Activated CD4-positive, alpha-beta T cell treated with anti-CD3 and anti-CD28 coated beads, Interleukin-2, amount 50 U/mL, for 48 hours (primary cell): Measurements from ENCODE around the gene CEP131.
"Not testable (repeated sequence)": the region's sequence is repeated elsewhere in the genome, so short reads cannot be mapped to it uniquely, and the experiment has no call there.

Experiments
- DNase-seq, 2 experiments: peaks; one replicate each; pipeline ENCODE4 v3.0.0-alpha.2; 2020

The CEP131 gene

GRCh38 chr17:81238490-81238814 is 15.7 kb upstream of the CEP131 start:
- DNase-seq = no peak

- DNase-seq = no peak
These were observed 15.1 kb upstream of the CEP131 start for GRCh38 chr17:81237591-81238489.

- DNase-seq = no peak
These were observed 14.0 kb upstream of the CEP131 start for GRCh38 chr17:81236784-81237183.

- DNase-seq = no peak
These were observed 13.3 kb upstream of the CEP131 start for GRCh38 chr17:81235822-81236740.

- DNase-seq = no peak
These were observed 12.4 kb upstream of the CEP131 start for GRCh38 chr17:81234940-81235821.

- DNase-seq = no peak
These were observed 11.7 kb upstream of the CEP131 start for GRCh38 chr17:81234506-81234855.

GRCh38 chr17:81233811-81234505 is 11.2 kb upstream of the CEP131 start:
- no peak for DNase-seq

GRCh38 chr17:81233316-81233715 is 10.6 kb upstream of the CEP131 start:
- DNase-seq = no peak

GRCh38 chr17:81232616-81233241 is 10.0 kb upstream of the CEP131 start:
- no peak for DNase-seq

GRCh38 chr17:81231766-81232581 is 9.2 kb upstream of the CEP131 start:
- no peak for DNase-seq

- no peak for DNase-seq
These were observed 8.4 kb upstream of the CEP131 start for GRCh38 chr17:81231121-81231645.

GRCh38 chr17:81230043-81230820 is 7.5 kb upstream of the CEP131 start:
- DNase-seq = peak in 1 of 2 experiments; percentile 27

GRCh38 chr17:81229666-81229920 is 6.8 kb upstream of the CEP131 start:
- no peak for DNase-seq

GRCh38 chr17:81228834-81229665 is 6.3 kb upstream of the CEP131 start:
- DNase-seq = no peak

GRCh38 chr17:81228420-81228819 is 5.7 kb upstream of the CEP131 start:
- no peak for DNase-seq

- DNase-seq = not testable (repeated sequence)
These were observed 4.9 kb upstream of the CEP131 start for GRCh38 chr17:81227630-81228029.

GRCh38 chr17:81223762-81224130 is 981 bp upstream of the CEP131 start:
- no peak for DNase-seq

GRCh38 chr17:81222620-81222905 is 202 bp downstream of the CEP131 start:
- no peak for DNase-seq

GRCh38 chr17:81221842-81222619 is 734 bp downstream of the CEP131 start:
- no peak for DNase-seq
